Placental epithelial cell (primary cell): ENCODE measurements around the gene ERICH4. TPM values are rescaled to one million over a fixed set of nuclear protein-coding genes. Genes with fewer than 3 reads are reported as not detected.

Source experiments
- small RNA-seq: library from RNA; depleted of rRNA; stranded (forward); fragments of <200 nt; gene quantifications from one replicate; pipeline ENCODE3, GENCODE V24; 2012
- total RNA-seq: library from RNA; depleted of rRNA; stranded (reverse); fragments of >200 nt; gene quantifications from 2 replicates; pipeline ENCODE4 v1.2.3, GENCODE V29; 2012

The ERICH4 gene, protein sequence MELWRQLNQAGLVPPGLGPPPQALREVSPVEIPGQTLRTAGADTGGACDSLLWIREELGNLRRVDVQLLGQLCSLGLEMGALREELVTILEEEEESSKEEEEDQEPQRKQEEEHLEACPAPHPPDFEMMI
- total RNA-seq: not detected in 2 replicates

DNA sequence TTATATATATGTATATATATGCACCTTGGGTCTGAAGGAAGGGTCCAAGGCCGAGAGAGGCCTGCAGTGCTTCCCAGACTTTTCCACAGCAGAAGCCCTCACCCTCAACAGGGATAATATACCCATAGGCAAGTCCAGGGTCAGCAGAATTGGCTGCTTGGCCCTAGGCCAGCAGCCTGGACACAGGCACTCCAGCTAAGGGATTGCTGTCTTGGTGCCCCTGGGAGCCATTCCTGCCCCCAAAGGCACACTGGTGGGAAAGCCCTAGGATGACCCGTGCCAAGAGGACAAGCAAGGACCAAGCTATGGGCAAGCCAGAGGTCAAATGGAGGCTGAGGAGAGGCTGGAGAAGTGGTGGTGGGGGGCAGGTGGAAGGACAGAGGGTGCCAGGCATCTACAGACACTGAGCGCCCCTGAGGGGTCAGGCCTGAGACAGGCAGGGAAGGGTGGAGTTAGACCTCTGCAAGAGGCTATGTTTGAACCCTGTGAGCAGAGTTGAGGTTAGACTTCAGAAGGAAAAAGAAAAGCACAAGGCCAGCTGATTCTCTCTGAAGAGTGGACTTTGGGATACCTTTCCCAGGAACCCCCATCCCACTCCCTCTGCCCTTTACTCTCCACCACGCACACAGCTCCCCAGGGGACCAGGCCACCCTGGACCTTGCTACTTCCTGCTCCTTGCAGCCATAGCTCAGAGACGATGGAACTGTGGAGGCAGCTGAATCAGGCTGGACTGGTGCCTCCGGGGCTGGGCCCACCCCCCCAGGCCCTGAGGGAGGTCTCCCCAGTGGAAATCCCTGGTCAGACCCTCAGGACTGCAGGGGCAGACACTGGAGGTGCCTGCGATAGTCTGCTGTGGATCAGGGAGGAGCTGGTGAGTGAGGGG lies at the start of gene ERICH4:
TSS of gene ERICH4 (plus strand) at position 684 of the 883 bp plus-strand sequence. CDS start at position 698, 14 bp downstream.

DNA sequence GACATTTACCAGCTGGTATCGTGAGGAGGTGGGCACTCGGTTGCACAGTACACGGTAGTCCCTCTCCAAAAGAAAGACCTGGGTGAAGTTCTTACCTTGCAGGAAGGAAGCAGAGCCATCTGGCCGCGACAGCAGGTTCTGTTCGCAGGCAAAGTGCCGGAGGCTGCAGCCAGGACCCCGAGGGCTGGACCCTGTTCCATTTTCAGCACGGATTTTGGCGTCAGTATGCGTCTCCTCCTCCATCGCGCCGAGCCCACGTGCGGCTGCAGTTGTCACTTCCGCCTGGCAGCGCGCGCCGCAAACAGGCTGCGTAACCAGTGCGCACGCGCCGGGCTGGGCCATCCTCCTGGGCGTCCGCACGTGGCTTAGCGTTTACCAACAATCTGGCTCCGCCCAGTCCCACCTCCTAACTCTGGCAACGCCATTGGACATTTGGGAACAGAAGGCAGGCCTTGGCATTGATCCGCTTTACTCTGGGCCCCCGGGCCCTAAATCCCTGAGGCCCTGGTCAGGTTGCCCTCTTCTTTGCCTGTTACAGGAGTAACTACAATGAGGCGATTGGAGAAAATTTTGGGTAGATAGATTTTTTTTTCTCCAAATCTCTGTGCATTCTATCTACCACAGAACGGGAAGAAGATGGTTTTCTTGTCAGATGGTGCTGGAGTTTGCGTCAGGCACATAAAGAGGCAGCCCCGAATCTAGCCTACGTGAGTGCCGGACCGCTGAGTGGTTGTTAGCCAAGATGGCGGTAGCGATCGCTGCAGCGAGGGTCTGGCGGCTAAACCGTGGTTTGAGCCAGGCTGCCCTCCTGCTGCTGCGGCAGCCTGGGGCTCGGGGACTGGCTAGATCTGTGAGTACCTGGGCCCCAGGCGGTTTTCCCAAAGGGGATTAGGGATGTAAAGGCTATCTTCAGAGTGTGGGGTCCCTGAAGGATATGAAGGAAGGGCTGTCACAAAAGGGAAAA lies 45.6 kb upstream of the ERICH4 start, which contains the start of the genes BCKDHA and EXOSC5:
TSS of gene BCKDHA (plus strand) at position 733 of the 964 bp plus-strand sequence. CDS start at position 743, 10 bp downstream.
TSS of gene EXOSC5 (minus strand) at position 274 of the 964 bp plus-strand sequence. CDS start at position 243, 31 bp downstream.

DNA sequence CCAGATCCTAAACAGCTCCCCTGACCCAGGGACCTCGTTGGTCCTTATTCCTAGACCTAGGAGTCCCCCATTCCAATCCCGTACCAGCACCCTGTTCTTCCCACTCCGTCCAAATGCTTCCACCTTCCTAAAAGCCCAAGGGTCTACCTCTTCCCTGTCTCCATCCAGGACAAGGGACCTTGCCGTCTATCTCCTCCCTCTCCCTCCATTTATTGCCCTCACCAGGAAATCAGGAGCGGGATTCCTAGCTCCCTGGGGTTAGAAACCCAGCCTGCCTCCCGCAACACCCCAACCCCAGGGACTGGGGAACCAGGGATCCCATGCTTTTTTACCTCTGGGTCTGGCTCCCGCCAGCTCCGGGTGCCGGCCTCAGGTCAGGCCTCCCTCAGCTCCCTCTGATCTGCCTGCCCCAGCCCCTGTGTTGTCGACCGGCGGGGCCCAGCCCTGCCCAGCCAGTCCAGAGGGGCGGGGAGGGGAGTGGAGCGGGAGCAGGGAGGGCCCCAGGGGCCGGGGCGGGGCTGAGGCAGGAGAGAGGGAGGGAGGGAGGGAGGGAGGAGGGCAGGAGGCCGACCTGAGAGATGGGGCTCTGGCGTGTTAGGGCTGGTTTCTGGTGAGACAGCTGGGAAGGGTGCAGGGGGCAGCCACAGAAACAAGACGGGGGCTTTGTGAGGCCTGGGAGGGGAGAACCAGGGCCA lies 15.9 kb upstream of the ERICH4 start, which contains the start of gene B3GNT8:
TSS of gene B3GNT8 (minus strand) at position 423 of the 695 bp plus-strand sequence. CDS start 596 bp downstream, outside the sequence.

DNA sequence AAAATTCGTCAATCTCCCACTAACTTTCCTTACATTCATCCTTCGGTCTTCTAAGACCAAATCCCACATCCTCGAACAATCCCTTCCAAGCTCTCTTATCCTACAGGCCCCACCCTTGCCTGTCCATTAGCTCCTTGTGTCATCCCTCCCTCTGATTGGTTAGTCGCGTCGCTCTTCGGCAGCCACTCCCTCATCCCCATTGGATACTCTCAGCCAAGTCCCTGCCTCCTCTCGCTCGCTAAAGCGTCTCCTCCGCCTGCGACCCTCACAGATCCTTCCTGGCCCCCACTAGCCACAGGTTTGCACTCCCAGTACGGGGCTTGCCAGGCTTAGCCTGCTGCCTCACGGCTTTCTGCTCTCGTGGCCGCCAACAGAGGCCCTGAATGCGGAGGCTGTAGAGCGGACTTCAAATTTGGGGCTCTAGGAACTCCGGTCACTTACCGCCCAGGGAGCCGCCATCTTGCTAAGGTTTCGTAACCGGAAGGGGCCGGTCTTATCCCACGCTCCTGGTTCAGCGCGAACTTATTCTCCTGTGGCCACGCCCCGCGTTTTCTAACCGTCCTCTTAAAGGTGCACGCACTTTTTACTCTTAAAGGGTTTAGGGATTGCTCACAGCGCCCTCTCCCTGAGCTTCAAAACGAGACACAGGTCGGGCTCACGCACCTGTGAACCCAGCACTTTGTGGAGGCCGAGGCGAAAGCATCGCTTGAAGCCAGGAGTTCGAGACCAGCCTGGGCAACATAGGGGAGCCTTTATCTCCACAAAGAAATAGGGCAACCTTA lies 3.3 kb upstream of the ERICH4 start, which contains the start of gene DMAC2:
TSS of gene DMAC2 (minus strand) at position 472 of the 782 bp plus-strand sequence. CDS start at position 459, 13 bp downstream.

Small RNA genes lying within 50 kb of the gene (small RNA-seq; reads per million reads assigned to genes)
- gene RF00017: not detected

Other genes starting within 250 kb of the ERICH4 start
- gene CYP2S1, start 249.9 kb upstream of the ERICH4 start, total RNA-seq: 0.39 and 1.7 TPM in 2 replicates
- 66.0 and 380 TPM in 2 replicates for gene AXL, start 223.9 kb upstream of the ERICH4 start, total RNA-seq
- gene HNRNPUL1, start 178.8 kb upstream of the ERICH4 start, total RNA-seq: 133 and 139 TPM in 2 replicates
- 12.2 and 14.2 TPM in 2 replicates for gene CCDC97, start 133.0 kb upstream of the ERICH4 start, total RNA-seq
- 10.8 and 29.8 TPM in 2 replicates for gene TGFB1, start 89.2 kb upstream of the ERICH4 start, total RNA-seq
- gene B9D2, start 79.0 kb upstream of the ERICH4 start, total RNA-seq: 3.9 and 7.9 TPM in 2 replicates
- 3.4 and 12.2 TPM in 2 replicates for gene TMEM91, start 66.6 kb upstream of the ERICH4 start, total RNA-seq
- 11.4 and 16.2 TPM in 2 replicates for gene EXOSC5, start 45.8 kb upstream of the ERICH4 start, total RNA-seq
- 34.7 and 41.2 TPM in 2 replicates for gene BCKDHA, start 45.3 kb upstream of the ERICH4 start, total RNA-seq
- 4.4 and 6.3 TPM in 2 replicates for gene B3GNT8, start 15.8 kb upstream of the ERICH4 start, total RNA-seq
- gene DMAC2, start 3.2 kb upstream of the ERICH4 start, total RNA-seq: 42.4 and 46.4 TPM in 2 replicates
- not detected in 2 replicates for gene CEACAM21, start 133.0 kb downstream of the ERICH4 start, total RNA-seq
- not detected in 2 replicates for gene CEACAM4, start 183.9 kb downstream of the ERICH4 start, total RNA-seq
- gene CEACAM7, start 245.1 kb downstream of the ERICH4 start, total RNA-seq: not detected in 2 replicates